ENCODE measurements around the gene KAT14.
"Not testable (repeated sequence)": the region's sequence is repeated elsewhere in the genome, so short reads cannot be mapped to it uniquely, and the experiment has no call there.

KAT14 gene

GRCh38 chr20:18191306-18191705 is 53.6 kb downstream of the KAT14 start:
- no peak overlapping the region for H2AFZ ChIP-seq (ENCODE audit: low read depth, low read length, severe bottlenecking)
- H3K27me3 ChIP-seq (ENCODE audit: low read length), result no peaks in the 10 kb centered on the region
- TF ChIP-seq CTCF (IDR thresholded peaks at IDR 0.05; ENCODE audit: insufficient read depth, low read length, poor library complexity, severe bottlenecking) (no peak), EZH2phosphoT487 (conservative IDR thresholded peaks at IDR 0.05; ENCODE audit: low read length) (no peak)
- no peaks in the 10 kb centered on the region for H3F3A ChIP-seq (ENCODE audit: insufficient read depth)
- H3K27ac ChIP-seq (ENCODE audit: low read depth, low read length), result no peak overlapping the region
- no peaks in the 10 kb centered on the region for H3K9me3 ChIP-seq (ENCODE audit: insufficient read depth, low read length)
- H3K4me3 ChIP-seq (ENCODE audit: insufficient read depth, low read length, poor library complexity, severe bottlenecking), result no peak overlapping the region
- no peaks in the 10 kb centered on the region for H3K9me2 ChIP-seq (replicated peaks; ENCODE audit: insufficient read depth, low read length)
- H3K4me2 ChIP-seq (ENCODE audit: low read depth, low read length, poor library complexity, severe bottlenecking), result no peak overlapping the region
- 0 out of 2 replicates have a peak, but pooled peaks cover 3% of the 10 kb centered on the region for H3K36me3 ChIP-seq (ENCODE audit: low read length)
- no peaks in the 10 kb centered on the region for H3K79me2 ChIP-seq (ENCODE audit: insufficient read depth, low read length)
- no peak overlapping the region for H3K9ac ChIP-seq (ENCODE audit: low read length)
- H4K20me1 ChIP-seq (ENCODE audit: low read depth, low read length), result no peaks in the 10 kb centered on the region

DNA sequence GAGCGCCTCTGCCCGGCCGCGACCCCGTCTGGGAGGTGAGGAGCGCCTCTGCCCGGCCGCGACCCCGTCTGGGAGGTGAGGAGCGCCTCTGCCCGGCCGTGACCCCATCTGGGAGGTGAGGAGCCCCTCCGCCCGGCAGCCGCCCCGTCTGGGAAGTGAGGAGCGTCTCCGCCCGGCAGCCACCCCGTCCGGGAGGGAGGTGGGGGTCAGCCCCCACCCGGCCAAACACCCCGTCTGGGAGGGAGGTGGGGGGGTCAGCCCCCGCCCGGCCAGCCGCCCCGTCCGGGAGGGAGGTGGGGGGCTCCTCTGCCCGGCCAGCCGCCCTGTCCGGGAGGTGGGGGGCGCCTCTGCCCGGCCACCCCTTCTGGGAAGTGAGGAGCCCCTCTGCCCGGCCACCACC is 56.8 kb downstream of the KAT14 start:
- H3K27ac ChIP-seq (ENCODE audit: low read depth, low read length); H3K4me2 ChIP-seq (ENCODE audit: low read depth, low read length, poor library complexity, severe bottlenecking); H2AFZ ChIP-seq (ENCODE audit: low read depth, low read length, severe bottlenecking); H3K27me3 ChIP-seq (ENCODE audit: low read length); H4K20me1 ChIP-seq (ENCODE audit: low read depth, low read length); H3K9ac ChIP-seq (ENCODE audit: low read length); H3K9me2 ChIP-seq (replicated peaks; ENCODE audit: insufficient read depth, low read length); H3K36me3 ChIP-seq (ENCODE audit: low read length); H3K4me3 ChIP-seq (ENCODE audit: insufficient read depth, low read length, poor library complexity, severe bottlenecking); H3K79me2 ChIP-seq (ENCODE audit: insufficient read depth, low read length); H3F3A ChIP-seq (ENCODE audit: insufficient read depth); H3K9me3 ChIP-seq (ENCODE audit: insufficient read depth, low read length): not testable (repeated sequence)

GRCh38 chr20:18195931-18196330 is 58.3 kb downstream of the KAT14 start:
- Histone ChIP-seq H3K27ac (ENCODE audit: low read depth, low read length) (no peak overlapping the region), H3K9me3 (ENCODE audit: insufficient read depth, low read length) (no peaks in the 10 kb centered on the region), H4K20me1 (ENCODE audit: low read depth, low read length) (no peaks in the 10 kb centered on the region), H3K4me2 (ENCODE audit: low read depth, low read length, poor library complexity, severe bottlenecking) (no peak overlapping the region), H3K9ac (ENCODE audit: low read length) (no peak overlapping the region), H3K9me2 (replicated peaks; ENCODE audit: insufficient read depth, low read length) (no peaks in the 10 kb centered on the region), H2AFZ (ENCODE audit: low read depth, low read length, severe bottlenecking) (no peak overlapping the region), H3K27me3 (ENCODE audit: low read length) (no peaks in the 10 kb centered on the region), H3K79me2 (ENCODE audit: insufficient read depth, low read length) (no peaks in the 10 kb centered on the region), H3K36me3 (ENCODE audit: low read length) (no peaks in the 10 kb centered on the region), H3K4me3 (ENCODE audit: insufficient read depth, low read length, poor library complexity, severe bottlenecking) (no peak overlapping the region), H3F3A (ENCODE audit: insufficient read depth) (no peaks in the 10 kb centered on the region)
- TF ChIP-seq EZH2phosphoT487 (conservative IDR thresholded peaks at IDR 0.05; ENCODE audit: low read length) (no peak), CTCF (IDR thresholded peaks at IDR 0.05; ENCODE audit: insufficient read depth, low read length, poor library complexity, severe bottlenecking) (no peak)

GRCh38 chr20:18197382-18198070 is 59.9 kb downstream of the KAT14 start:
- no peaks in the 10 kb centered on the region for H4K20me1 ChIP-seq (ENCODE audit: low read depth, low read length)
- H2AFZ ChIP-seq (ENCODE audit: low read depth, low read length, severe bottlenecking), result no peak overlapping the region
- no peaks in the 10 kb centered on the region for H3K79me2 ChIP-seq (ENCODE audit: insufficient read depth, low read length)
- no peak overlapping the region for H3K4me3 ChIP-seq (ENCODE audit: insufficient read depth, low read length, poor library complexity, severe bottlenecking)
- no peak overlapping the region for H3K27ac ChIP-seq (ENCODE audit: low read depth, low read length)
- H3K9me3 ChIP-seq (ENCODE audit: insufficient read depth, low read length), result peaks cover 8% of the 10 kb centered on the region; the same call in 1 of the 2 replicates
- no peaks in the 10 kb centered on the region for H3K36me3 ChIP-seq (ENCODE audit: low read length)
- H3K9me2 ChIP-seq (replicated peaks; ENCODE audit: insufficient read depth, low read length), result no peaks in the 10 kb centered on the region
- no peak overlapping the region for H3K4me2 ChIP-seq (ENCODE audit: low read depth, low read length, poor library complexity, severe bottlenecking)
- H3K27me3 ChIP-seq (ENCODE audit: low read length), result no peaks in the 10 kb centered on the region
- TF ChIP-seq CTCF (IDR thresholded peaks at IDR 0.05; ENCODE audit: insufficient read depth, low read length, poor library complexity, severe bottlenecking), result no peak
- no peak for TF ChIP-seq EZH2phosphoT487 (conservative IDR thresholded peaks at IDR 0.05; ENCODE audit: low read length)
- no peak overlapping the region for H3K9ac ChIP-seq (ENCODE audit: low read length)
- H3F3A ChIP-seq (ENCODE audit: insufficient read depth), result no peaks in the 10 kb centered on the region
